ENCODE measurements around the gene PIN4.
"Not testable (repeated sequence)": the region's sequence is repeated elsewhere in the genome, so short reads cannot be mapped to it uniquely, and the experiment has no call there.

The PIN4 gene

GRCh38 chrX:72202792-72203401, 21.3 kb downstream of the PIN4 start:
- no peak for FAIRE-seq

- FAIRE-seq = no peak
Measured at GRCh38 chrX:72203421-72203820, 21.9 kb downstream of the PIN4 start.

DNA sequence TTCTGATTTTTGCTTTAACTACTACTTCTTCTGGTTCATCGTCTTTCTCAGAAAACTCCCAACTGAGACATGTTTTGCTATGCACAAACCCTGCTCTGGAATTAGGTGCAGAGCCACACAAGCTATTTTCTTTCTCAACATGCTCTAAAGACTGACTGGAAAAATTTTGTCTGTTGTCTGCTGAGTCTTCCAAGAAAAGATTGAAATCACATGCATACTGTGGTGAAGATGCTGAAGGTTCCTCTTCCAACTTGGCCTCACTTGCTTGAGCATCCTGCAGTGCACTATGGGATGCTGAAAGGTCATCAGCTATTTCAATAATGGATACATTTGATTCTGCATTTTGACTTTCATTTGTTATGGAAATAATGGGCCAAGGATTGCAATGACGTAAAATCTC, 24.1 kb downstream of the PIN4 start:
- no peak for FAIRE-seq

DNA sequence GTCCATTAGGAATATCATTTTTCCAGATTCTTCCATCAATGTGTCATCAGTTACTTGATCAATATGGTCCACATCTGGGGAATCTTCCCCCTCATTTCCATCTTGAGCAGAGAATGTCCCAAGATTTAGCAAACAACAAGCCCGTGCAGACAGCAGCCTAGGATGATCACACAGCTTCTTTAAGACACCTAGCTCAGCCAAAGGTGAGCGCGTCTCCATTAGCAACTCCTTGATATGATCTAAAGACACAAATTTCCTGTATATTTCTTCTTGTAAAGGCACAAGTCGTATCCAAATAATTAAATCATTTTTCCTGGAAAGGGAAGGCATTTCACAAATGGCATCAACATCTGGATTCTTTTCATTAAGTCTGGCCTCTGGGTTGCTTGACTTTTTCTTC, 25.8 kb downstream of the PIN4 start:
- FAIRE-seq = no peak

DNA sequence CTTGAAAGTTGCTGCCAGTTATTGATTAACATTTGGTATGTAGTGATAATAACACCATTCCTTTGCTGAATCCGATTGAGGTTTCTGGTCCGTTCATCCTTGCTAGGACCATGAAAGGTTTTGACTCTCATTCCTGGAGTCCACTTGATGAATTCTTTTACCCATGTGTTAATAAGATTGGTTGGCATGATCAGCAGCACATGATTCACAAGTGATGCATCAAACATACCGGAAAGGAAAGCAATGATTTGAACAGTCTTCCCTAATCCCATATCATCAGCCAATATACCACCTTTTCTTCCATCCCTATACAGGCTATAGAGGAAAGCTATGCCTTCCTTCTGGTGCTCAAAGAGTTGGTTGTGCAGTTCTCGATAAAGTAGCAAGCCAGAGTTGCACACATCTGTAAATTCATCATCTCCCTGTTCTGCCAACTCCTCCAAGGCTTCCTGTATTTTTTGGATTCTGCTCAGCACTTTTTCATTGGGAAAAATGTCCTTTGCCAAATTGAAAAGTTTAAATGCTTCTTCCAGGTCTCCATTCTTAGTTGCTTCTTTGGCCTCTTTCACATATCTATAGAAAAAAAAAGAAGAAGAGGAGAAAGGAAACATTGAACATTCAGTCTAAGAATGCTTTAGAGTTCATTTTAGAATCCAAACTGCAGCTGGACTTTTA, 26.7 kb downstream of the PIN4 start:
- FAIRE-seq = no peak

GRCh38 chrX:72216973-72217372, 35.4 kb downstream of the PIN4 start:
- no peak for FAIRE-seq

DNA sequence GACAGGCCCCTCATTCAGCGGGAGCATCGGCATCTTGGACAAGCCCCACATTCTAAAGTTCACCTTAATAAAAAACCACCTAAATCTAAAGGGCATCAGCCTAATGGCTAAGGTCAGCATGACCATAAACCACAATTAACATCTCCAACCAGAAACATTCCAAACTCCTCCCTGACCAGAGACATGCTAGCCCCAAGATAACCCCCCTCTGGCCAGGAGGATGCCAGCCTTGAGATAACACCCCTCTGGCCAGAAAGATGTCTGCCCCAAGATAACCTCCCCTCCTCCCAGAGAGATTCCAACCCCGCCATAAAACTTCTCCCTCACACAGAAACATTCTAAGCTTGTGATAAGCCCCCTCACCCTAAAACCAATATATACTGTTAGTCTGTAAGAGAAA, 38.8 kb downstream of the PIN4 start:
- not testable (repeated sequence) for FAIRE-seq

DNA sequence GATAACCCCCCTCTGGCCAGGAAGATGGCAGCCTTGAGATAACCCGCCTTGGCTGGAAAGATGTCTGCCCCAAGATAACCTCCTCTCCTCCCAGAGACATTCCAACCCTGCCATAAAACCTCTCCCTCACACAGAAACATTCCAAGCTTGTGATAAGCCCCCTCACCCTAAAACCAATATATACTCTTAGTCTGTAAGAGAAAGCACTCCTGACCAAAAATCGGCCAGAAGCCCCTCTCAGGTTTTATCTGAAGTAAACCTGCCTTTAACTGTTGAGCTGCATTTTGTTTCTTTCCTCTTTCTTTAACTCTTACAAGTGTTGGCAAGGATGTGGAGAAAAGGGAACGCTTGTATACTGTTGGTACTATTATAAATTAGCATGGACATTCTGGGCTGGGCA, 48.7 kb downstream of the PIN4 start:
- FAIRE-seq = no peak

GRCh38 chrX:72236841-72237240, 55.3 kb downstream of the PIN4 start:
- no peak for FAIRE-seq

DNA sequence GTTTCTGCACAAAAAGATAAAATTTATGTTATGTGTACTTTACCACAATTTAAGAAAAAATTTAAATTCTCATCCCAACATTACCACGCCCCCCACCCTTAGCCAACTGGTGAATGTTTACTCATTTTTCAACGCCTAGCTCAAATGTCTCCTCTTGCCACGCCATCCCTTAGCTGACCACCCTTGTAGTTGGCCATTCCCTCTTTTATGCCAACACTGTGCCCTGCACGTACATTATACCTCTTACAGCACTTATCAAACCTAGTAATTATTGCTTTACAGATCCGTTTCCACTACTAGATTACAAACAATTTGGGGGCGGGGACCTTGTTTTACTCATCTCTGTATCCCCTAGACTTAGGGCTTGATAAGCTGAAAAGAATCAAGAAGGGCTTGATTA, 56.6 kb downstream of the PIN4 start:
- no peak for FAIRE-seq

- FAIRE-seq = no peak
Measured at GRCh38 chrX:72238721-72239475, 57.3 kb downstream of the PIN4 start, which contains the start of gene ERCC6L. Gene ERCC6L (minus strand): TSS chrX:72239027. CDS start chrX:72238911, 116 bp downstream.

- no peak for FAIRE-seq
Measured at GRCh38 chrX:72240976-72241375, 59.4 kb downstream of the PIN4 start.

- no peak for FAIRE-seq
Measured at GRCh38 chrX:72243472-72243871, 61.9 kb downstream of the PIN4 start.

GRCh38 chrX:72245461-72246089, 64.0 kb downstream of the PIN4 start:
- no peak for FAIRE-seq

DNA sequence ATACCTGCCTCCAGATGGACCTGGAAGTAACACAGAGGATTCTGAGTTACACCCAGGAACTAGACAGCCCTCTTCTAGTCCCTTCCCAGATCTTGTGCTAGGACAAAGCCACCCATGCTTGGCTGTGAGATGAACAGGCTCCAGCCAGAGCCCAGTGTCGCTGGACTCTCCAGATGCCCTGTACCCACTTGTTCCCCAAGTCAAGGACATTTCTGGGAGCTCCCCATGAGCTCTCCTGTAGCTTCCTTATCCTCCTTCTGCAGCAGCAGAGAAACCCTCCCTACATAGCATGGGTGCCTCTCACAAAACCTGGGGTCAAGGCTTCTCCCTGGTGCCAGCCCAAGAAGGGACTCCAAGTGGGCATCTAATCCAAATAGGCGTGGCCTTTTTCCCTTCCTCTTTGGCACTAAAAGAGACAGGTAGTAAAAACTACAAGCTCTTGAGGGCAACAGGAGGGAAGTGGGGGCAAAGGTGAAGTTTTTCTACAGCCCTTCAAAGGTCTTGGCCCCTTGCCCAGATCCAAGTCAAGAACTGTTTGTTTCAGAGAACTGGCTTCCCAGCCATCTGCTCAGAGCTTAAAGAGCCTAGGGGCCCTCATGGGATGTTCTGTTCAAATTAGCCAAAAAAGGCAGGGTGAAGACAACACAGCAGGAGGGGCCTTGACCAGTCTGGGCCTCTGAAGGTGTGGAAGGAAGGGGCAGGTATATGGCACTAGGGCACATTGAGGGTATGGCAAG, 65.8 kb downstream of the PIN4 start:
- no peak for FAIRE-seq

Data from endometrium (tissue), 2 donors.